Activated B cell treated with CpG ODN at 0.5 μM for 24 hours (primary cell): ENCODE measurements around the gene KRT76. TPM values are rescaled to one million over a fixed set of nuclear protein-coding genes. Genes with fewer than 3 reads are reported as not detected.

Source experiments
- ATAC-seq: fragments of 200-7000 bp; cut with Tn5 transposase; one replicate; pipeline ENCODE4 v1.10.0; 2021; ENCODE audit warnings: low read depth, mild to moderate bottlenecking, moderate library complexity
- CTCF ChIA-PET: fragments of 350-600 bp; sonication (Branson Sonifier 250); formaldehyde crosslinking; loops from one replicate; lab custom pipeline; 2021; ENCODE audit warnings: antibody characterized with exemption; lab: Charles Lee
- POLR2A ChIA-PET: fragments of 350-600 bp; sonication (Branson Sonifier 250); formaldehyde crosslinking; loops from one replicate; lab custom pipeline; 2021; ENCODE audit warnings: antibody characterized with exemption; lab: Charles Lee
- DNase-seq: peaks from one replicate; pipeline ENCODE4 v3.0.0; 2022
- H3K27ac Mint-ChIP-seq: one replicate; pipeline ENCODE4 v1.8.0; 2020; ENCODE audit warnings: mixed read lengths
- H3K27me3 Mint-ChIP-seq: one replicate; pipeline ENCODE4 v1.8.0; 2021; ENCODE audit warnings: mixed read lengths
- H3K36me3 Mint-ChIP-seq: one replicate; pipeline ENCODE4 v1.8.0; 2021; ENCODE audit warnings: low read depth, mixed read lengths
- H3K4me1 Mint-ChIP-seq: one replicate; pipeline ENCODE4 v1.8.0; 2021; ENCODE audit warnings: mixed read lengths
- H3K4me3 Mint-ChIP-seq: one replicate; pipeline ENCODE4 v1.8.0; 2020; ENCODE audit warnings: mild to moderate bottlenecking, mixed read lengths
- H3K9me3 Mint-ChIP-seq: one replicate; pipeline ENCODE4 v1.8.0; 2020; ENCODE audit warnings: mixed read lengths
- CTCF ChIP-seq: fragments of 200-600 bp; IDR thresholded peaks from one replicate; pipeline ENCODE4 v1.8.0; 2022; ENCODE audit warnings: antibody characterized with exemption, mild to moderate bottlenecking
- intact Hi-C: fragments of 100-400 bp; cut with micrococcal nuclease; formaldehyde crosslinking; loops from one replicate; pipeline ENCODE4 v1.15.1; 2024
- total RNA-seq: library from RNA; stranded (reverse); gene quantifications from 2 replicates; pipeline ENCODE4 v1.2.3, GENCODE V29; 2022

Gene KRT76
- total RNA-seq, 1 donor from 2014 or later: not detected

- POLR2A ChIA-PET: no interaction called here
- ATAC-seq (no peak), DNase-seq (no peak)
- H3K27ac Mint-ChIP-seq: no peak overlapping the region
- CTCF ChIA-PET: no interaction called here
- TF ChIP-seq CTCF: no peak
- intact Hi-C loops: no loop called here
- no peaks in the 10 kb centered on the region for H3K36me3 Mint-ChIP-seq
- peaks cover 2% of the 10 kb centered on the region for H3K27me3 Mint-ChIP-seq
- H3K4me3 Mint-ChIP-seq: no peak overlapping the region
- no peaks in the 10 kb centered on the region for H3K9me3 Mint-ChIP-seq
- H3K4me1 Mint-ChIP-seq: no peaks in the 10 kb centered on the region
Measured at GRCh38 chr12:52812073-52812400, 34.9 kb upstream of the KRT76 start.

GRCh38 chr12:52811191-52812072 lies 34.3 kb upstream of the KRT76 start:
- CTCF ChIA-PET: no interaction called here
- Mint-ChIP-seq H3K9me3 (no peaks in the 10 kb centered on the region), H3K4me3 (no peak overlapping the region), H3K4me1 (no peaks in the 10 kb centered on the region), H3K27ac (no peak overlapping the region), H3K27me3 (peaks cover 2% of the 10 kb centered on the region), H3K36me3 (no peaks in the 10 kb centered on the region)
- ATAC-seq: no peak
- TF ChIP-seq CTCF: no peak
- intact Hi-C loops: no loop called here
- POLR2A ChIA-PET: no interaction called here
- DNase-seq: no peak

GRCh38 chr12:52810554-52810953 lies 33.4 kb upstream of the KRT76 start:
- no peak overlapping the region for H3K4me3 Mint-ChIP-seq
- CTCF ChIA-PET: no interaction called here
- no peaks in the 10 kb centered on the region for H3K9me3 Mint-ChIP-seq
- no peaks in the 10 kb centered on the region for H3K4me1 Mint-ChIP-seq
- H3K27ac Mint-ChIP-seq: no peak overlapping the region
- H3K36me3 Mint-ChIP-seq: no peaks in the 10 kb centered on the region
- POLR2A ChIA-PET: no interaction called here
- no peak for ATAC-seq
- no peak for TF ChIP-seq CTCF
- H3K27me3 Mint-ChIP-seq: peaks cover 2% of the 10 kb centered on the region
- DNase-seq: no peak
- intact Hi-C loops: no loop called here

DNA sequence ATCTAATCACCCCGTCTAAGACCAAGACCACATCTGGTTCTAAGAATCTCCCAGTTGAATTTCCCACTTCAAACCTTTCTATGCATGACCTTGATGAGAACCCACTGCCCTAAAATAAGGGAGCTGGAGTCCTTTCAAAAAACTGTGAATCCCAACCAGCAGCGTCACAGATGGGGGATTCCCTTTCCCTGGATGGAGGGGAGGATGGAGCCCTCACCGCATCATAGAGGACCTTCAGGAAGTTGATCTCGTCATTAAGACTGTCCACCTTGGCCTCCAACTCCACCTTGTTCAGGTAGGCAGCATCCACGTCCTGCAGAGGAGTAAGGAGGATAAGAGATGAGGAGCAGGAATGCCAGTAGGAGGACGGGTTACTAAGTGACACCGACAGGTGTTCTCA lies 32.0 kb upstream of the KRT76 start:
- H3K27ac Mint-ChIP-seq: no peak overlapping the region
- no peaks in the 10 kb centered on the region for H3K9me3 Mint-ChIP-seq
- ChIA-PET POLR2A (no interaction called here), CTCF (no interaction called here)
- ATAC-seq (no peak), DNase-seq (no peak)
- H3K36me3 Mint-ChIP-seq: no peaks in the 10 kb centered on the region
- intact Hi-C loops: no loop called here
- TF ChIP-seq CTCF: no peak
- H3K4me3 Mint-ChIP-seq: no peak overlapping the region
- peaks cover 2% of the 10 kb centered on the region for H3K27me3 Mint-ChIP-seq
- no peaks in the 10 kb centered on the region for H3K4me1 Mint-ChIP-seq

GRCh38 chr12:52808573-52809160 lies 31.5 kb upstream of the KRT76 start:
- peaks cover 2% of the 10 kb centered on the region for H3K27me3 Mint-ChIP-seq
- no peak overlapping the region for H3K4me3 Mint-ChIP-seq
- CTCF ChIA-PET: no interaction called here
- TF ChIP-seq CTCF: no peak
- ATAC-seq: no peak
- H3K9me3 Mint-ChIP-seq: no peaks in the 10 kb centered on the region
- no peaks in the 10 kb centered on the region for H3K4me1 Mint-ChIP-seq
- POLR2A ChIA-PET: no interaction called here
- intact Hi-C loops: no loop called here
- no peaks in the 10 kb centered on the region for H3K36me3 Mint-ChIP-seq
- no peak for DNase-seq
- no peak overlapping the region for H3K27ac Mint-ChIP-seq
